K562 (cell line): ENCODE measurements around the gene RNU6-7. TPM values are rescaled to one million over a fixed set of nuclear protein-coding genes. Genes with fewer than 3 reads are reported as not detected.

Experiments used
- ATAC-seq: fragments of 200-7000 bp; cut with Tn5 transposase; 3 replicates; pipeline ENCODE4 v1.9.1; 2020; ENCODE audit warnings: moderate library complexity
- BruUV-seq: library from RNA; stranded (reverse); fragments of 400-500 nt; replicated peaks from 2 replicates; lab custom pipeline; 2021; lab: Mats Ljungman, UMichigan
- CTCF ChIA-PET: fragments of 300-600 bp; formaldehyde crosslinking; extraction: SDS; loops from one replicate; lab custom pipeline; 2021; ENCODE audit warnings: low intra/inter-chr PET ratio; lab: Yijun Ruan, JAX
- POLR2A ChIA-PET: fragments of 300-600, 350-650 bp; sonication (Branson Sonifier 250); formaldehyde crosslinking; extraction: SDS; loops from one replicate; lab custom pipeline; 2021; ENCODE audit warnings: antibody characterized with exemption, inconsistent platforms; lab: Yijun Ruan, JAX
- DNase-seq, 4 experiments: peaks; one replicate each; pipeline versions ENCODE4 v3.0.0 to v3.0.0-alpha.2; 2011 to 2018; ENCODE audit warnings: low spot score in 3 of 4, mixed read lengths in 3 of 4; ENCODE audit errors: extremely low read depth in 1 of 4
- FAIRE-seq: peaks from 2 replicates; lab custom pipeline; 2011; peaks lifted over from hg19 to GRCh38; lab: Jason Lieb, UNC
- H2AFZ ChIP-seq: 2 replicates; pipeline ENCODE4 v1.6.0; 2011; ENCODE audit warnings: low read depth, low read length, control low read depth, inconsistent platforms
- H3K27ac ChIP-seq: fragments of 200-600 bp; 3 replicates; pipeline ENCODE4 v1.8.0; 2011; ENCODE audit warnings: low read depth, mild to moderate bottlenecking, control low read depth, inconsistent platforms, low read length, moderate library complexity, mixed read lengths; ENCODE audit errors: extremely low read depth
- H3K27me3 ChIP-seq, 2 experiments: fragments of 300-600 bp in 1 of 2; 2 replicates in 1 of 2; 3 replicates in 1 of 2; pipeline versions ENCODE4 v1.6.0 to v1.8.0; 2011; ENCODE audit warnings: inconsistent platforms in 2 of 2, low read length in 2 of 2, mild to moderate bottlenecking in 1 of 2, mixed read lengths in 1 of 2, moderate library complexity in 1 of 2; ENCODE audit not compliant: control insufficient read depth in 2 of 2, insufficient read depth in 2 of 2
- H3K36me3 ChIP-seq: fragments of 300-600 bp; 3 replicates; pipeline ENCODE4 v1.8.0; 2011; ENCODE audit warnings: mild to moderate bottlenecking, low read length, inconsistent platforms; ENCODE audit not compliant: control insufficient read depth, insufficient read depth
- H3K4me1 ChIP-seq, 2 experiments: fragments of 200-600 bp in 1 of 2; replicated peaks in 1 of 2; 2 replicates in 1 of 2; 3 replicates in 1 of 2; pipeline versions ENCODE4 v1.5.1 to v1.8.0; 2011; ENCODE audit warnings: inconsistent platforms in 2 of 2, low read length in 2 of 2, mild to moderate bottlenecking in 1 of 2, mixed read lengths in 1 of 2, moderate library complexity in 1 of 2; ENCODE audit not compliant: control insufficient read depth in 2 of 2, insufficient read depth in 2 of 2
- H3K4me2 ChIP-seq: 2 replicates; pipeline ENCODE4 v1.6.1; 2011; ENCODE audit warnings: low read length, control low read depth, inconsistent platforms, mixed read lengths; ENCODE audit not compliant: insufficient read depth
- H3K4me3 ChIP-seq: fragments of 200-600 bp; sonication (generic), shearing (Covaris generic); 2 replicates; pipeline ENCODE4 v1.5.1; 2016; ENCODE audit warnings: control low read depth, inconsistent platforms
- H3K79me2 ChIP-seq: fragments of 200-600 bp; 3 replicates; pipeline ENCODE4 v1.8.0; 2011; ENCODE audit warnings: low read length, inconsistent platforms; ENCODE audit not compliant: control insufficient read depth, insufficient read depth
- H3K9ac ChIP-seq, 2 experiments: 2 replicates each; pipeline versions ENCODE4 v1.6.0 to v1.6.1; 2011; ENCODE audit warnings: low read depth in 2 of 2, low read length in 2 of 2, control low read depth in 1 of 2, inconsistent platforms in 1 of 2, mild to moderate bottlenecking in 1 of 2, mixed read lengths in 1 of 2; ENCODE audit not compliant: insufficient read depth in 1 of 2
- H3K9me1 ChIP-seq: one replicate; pipeline ENCODE4 v1.6.0; 2011; ENCODE audit warnings: inconsistent platforms, mild to moderate bottlenecking, low read length, moderate library complexity; ENCODE audit not compliant: control insufficient read depth, insufficient read depth
- H3K9me3 ChIP-seq: replicated peaks from 2 replicates; pipeline ENCODE4 v1.5.1; 2011; ENCODE audit warnings: low read depth, low read length, inconsistent platforms; ENCODE audit not compliant: control insufficient read depth, insufficient read depth
- H4K20me1 ChIP-seq: replicated peaks from 2 replicates; pipeline ENCODE4 v1.6.1; 2011; ENCODE audit warnings: low read length, inconsistent platforms, mixed read lengths; ENCODE audit not compliant: control insufficient read depth, insufficient read depth
- HBP1 ChIP-seq: fragments of 450-650 bp; formaldehyde crosslinking; IDR thresholded peaks from 2 replicates; pipeline ENCODE4 v1.4.0; 2022; ENCODE audit warnings: missing genetic modification characterization
- NR1H2 ChIP-seq: sonication (generic); formaldehyde crosslinking; IDR thresholded peaks from 2 replicates; pipeline ENCODE4 v1.4.0; 2020; ENCODE audit warnings: mild to moderate bottlenecking, missing genetic modification reagents
- SPI1 ChIP-seq: IDR thresholded peaks from 2 replicates; pipeline ENCODE4 v1.6.1; 2011; ENCODE audit warnings: low read depth, low read length, control low read depth, borderline replicate concordance
- TBP ChIP-seq: optimal IDR thresholded peaks from 2 replicates; pipeline ENCODE3; 2011; ENCODE audit warnings: low read depth, low read length, improper control_type of control experiment
- TGIF2 ChIP-seq: sonication (generic); formaldehyde crosslinking; IDR thresholded peaks from 2 replicates; pipeline ENCODE4 v1.8.1; 2022; ENCODE audit warnings: mild to moderate bottlenecking, missing genetic modification reagents, moderate library complexity
- WGBS: fragments of 100-300 bp; shearing (Covaris generic); methylation state at CpG from one replicate; pipeline ENCODE4 v1.1.6; 2016; ENCODE audit warnings: low coverage, mixed read lengths; ENCODE audit not compliant: insufficient coverage; ENCODE audit errors: missing lambda C conversion rate; 5-methylcytosine and 5-hydroxymethylcytosine counted together
- in situ Hi-C: fragments of 300-500 bp; cut with MboI; formaldehyde crosslinking; loops from 4 replicates; pipeline ENCODE4 v1.15.0; 2018; ENCODE audit warnings: inconsistent platforms, mixed read lengths
- intact Hi-C: fragments of 100-400 bp; cut with micrococcal nuclease; formaldehyde crosslinking; loops from 2 replicates; pipeline ENCODE4 v1.14.2; 2022
- polyA plus RNA-seq, 8 experiments: library from polyadenylated mRNA; depleted of rRNA in 4 of 8; stranded (reverse) in 5 of 8; unstranded in 3 of 8; fragments of >200 nt; fragmentation: Nextera tagmentation in 2 of 8; fragmentation: Illumina TruSeq in 1 of 8; extraction: Ambion mirVana in 2 of 8; extraction: Trizol in 1 of 8; gene quantifications; 2 replicates each; pipeline versions ENCODE4 v1.2.1 to v1.2.3, GENCODE V29; 2011 to 2014; ENCODE audit warnings: inconsistent platforms in 1 of 8, missing spikeins in 1 of 8
- total RNA-seq, 7 experiments: library from RNA; depleted of rRNA in 6 of 7; stranded (reverse); fragments of >200 nt in 6 of 7; fragmentation: Illumina TruSeq in 2 of 7; extraction: Trizol in 2 of 7; gene quantifications; 2 replicates each; pipeline versions ENCODE4 v1.2.1 to v1.2.3, GENCODE V29; 2011 to 2021; ENCODE audit warnings: low replicate concordance in 1 of 7

RNU6-7 gene
- total and polyA plus RNA-seq, 9 of the 15 experiments (the other 6 are each of a cell fraction or from before 2014, with no cell fraction given): not detected

GRCh38 chr14:32200368-32201192 lies 1.3 kb upstream of the RNU6-7 start:
- no peak for ATAC-seq
- CTCF ChIA-PET: no interaction called here
- no TSS peak for BruUV-seq
- Histone ChIP-seq H3K27ac (no peak overlapping the region), H2AFZ (peak overlapping the region; percentile 97), H3K4me3 (peak overlapping the region; percentile 62), H3K79me2 (no peaks in the 10 kb centered on the region), H3K4me1 (peaks cover 3 to 8% of the 10 kb centered on the region in 2 experiments; a peak in 3 of 5 replicates), H3K9me1 (no peaks in the 10 kb centered on the region), H3K36me3 (no peaks in the 10 kb centered on the region), H3K27me3 (no peaks in the 10 kb centered on the region; a peak in 1 of 5 replicates), H3K9ac (peak overlapping the region; percentile 53 to 92), H3K9me3 (no peaks in the 10 kb centered on the region), H3K4me2 (peak overlapping the region; percentile 91), H4K20me1 (no peaks in the 10 kb centered on the region)
- FAIRE-seq: no peak
- POLR2A ChIA-PET: interaction anchor here (1.4 kb wide), 1 partner anchor 123 kb away, joined by 4 read pairs; the partner anchor contains the start of gene ARHGAP5
- DNase-seq: no peak
- intact Hi-C loops (no loop called here), in situ Hi-C loops (loop anchor here (5.0 kb wide), 1 partner anchor 118 kb away; no protein-coding TSS in a partner anchor)
- 3% methylated on average over 14 of the region's 14 CpGs for WGBS
- TF ChIP-seq HBP1 (CRISPR knock-in tag) (no peak), TBP (peak; percentile 12), SPI1 (0 out of 2 replicates have a peak, but pooled peaks have one; percentile 10), TGIF2 (no peak), NR1H2 (CRISPR knock-in tag) (no peak)
